Neuronal stem cell (in vitro differentiated cells): ENCODE measurements around the gene NME7.

Experiments
- DNase-seq: peaks from one replicate; pipeline ENCODE4 v3.0.0-alpha.2; 2013; ENCODE audit warnings: low spot score
- H2AFZ ChIP-seq: one replicate; pipeline ENCODE4 v1.6.1; 2013; ENCODE audit warnings: mild to moderate bottlenecking, low read length, inconsistent platforms
- H2AK5ac ChIP-seq: 2 replicates; pipeline ENCODE4 v1.6.1; 2013; ENCODE audit warnings: low read depth, mild to moderate bottlenecking, inconsistent platforms, low read length, moderate library complexity, mixed read lengths
- H2BK120ac ChIP-seq: 2 replicates; pipeline ENCODE4 v1.6.1; 2013; ENCODE audit warnings: low read depth, mild to moderate bottlenecking, inconsistent platforms, low read length, moderate library complexity, mixed read lengths
- H2BK12ac ChIP-seq: one replicate; pipeline ENCODE4 v1.6.1; 2013; ENCODE audit warnings: low read length, inconsistent platforms
- H2BK15ac ChIP-seq: 2 replicates; pipeline ENCODE4 v1.6.1; 2013; ENCODE audit warnings: mild to moderate bottlenecking, low read length, inconsistent platforms, mixed read lengths
- H2BK5ac ChIP-seq: one replicate; pipeline ENCODE4 v1.6.1; 2013; ENCODE audit warnings: inconsistent platforms, mild to moderate bottlenecking, low read length, moderate library complexity
- H3K14ac ChIP-seq: one replicate; pipeline ENCODE4 v1.6.1; 2013; ENCODE audit warnings: low read length, inconsistent platforms
- H3K18ac ChIP-seq: 2 replicates; pipeline ENCODE4 v1.6.1; 2013; ENCODE audit warnings: low read length, inconsistent platforms
- H3K23ac ChIP-seq: 2 replicates; pipeline ENCODE4 v1.6.1; 2013; ENCODE audit warnings: low read depth, mild to moderate bottlenecking, mixed read lengths, low read length, inconsistent platforms; ENCODE audit not compliant: poor library complexity
- H3K27ac ChIP-seq: replicated peaks from 3 replicates; pipeline ENCODE4 v1.5.1; 2013; ENCODE audit warnings: low read length, inconsistent platforms
- H3K27me3 ChIP-seq, 3 experiments: 2 replicates each; pipeline ENCODE4 v1.6.1; 2013; ENCODE audit warnings: low read length in 3 of 3, mild to moderate bottlenecking in 2 of 3, inconsistent platforms in 1 of 3, low read depth in 1 of 3, mixed read lengths in 1 of 3, moderate library complexity in 1 of 3; ENCODE audit not compliant: control insufficient read depth in 3 of 3, insufficient read depth in 3 of 3
- H3K36me3 ChIP-seq, 2 donors: replicated peaks in 1 of 2; 2 replicates each; pipeline ENCODE4 v1.6.1; 2013; ENCODE audit warnings: low read length in 2 of 2; ENCODE audit not compliant: control insufficient read depth in 2 of 2, insufficient read depth in 2 of 2
- H3K4ac ChIP-seq: 2 replicates; pipeline ENCODE4 v1.6.1; 2013; ENCODE audit warnings: inconsistent platforms, mild to moderate bottlenecking, low read length, moderate library complexity
- H3K4me1 ChIP-seq, 2 donors: 1 replicate in 1 of 2; 2 replicates in 1 of 2; pipeline ENCODE4 v1.6.1; 2013; ENCODE audit warnings: low read length in 2 of 2, low read depth in 1 of 2; ENCODE audit not compliant: control insufficient read depth in 2 of 2, insufficient read depth in 1 of 2
- H3K4me2 ChIP-seq: one replicate; pipeline ENCODE4 v1.6.1; 2013; ENCODE audit warnings: mild to moderate bottlenecking, low read length, inconsistent platforms; ENCODE audit not compliant: insufficient read depth, poor library complexity, severe bottlenecking
- H3K4me3 ChIP-seq, 2 donors: 2 replicates each; pipeline ENCODE4 v1.5.1; 2013; ENCODE audit warnings: low read length in 2 of 2, mild to moderate bottlenecking in 2 of 2, inconsistent platforms in 1 of 2, moderate library complexity in 1 of 2
- H3K79me1 ChIP-seq: one replicate; pipeline ENCODE4 v1.6.1; 2013; ENCODE audit warnings: low read depth, mild to moderate bottlenecking, inconsistent platforms, low read length, moderate library complexity
- H3K9ac ChIP-seq: one replicate; pipeline ENCODE4 v1.6.1; 2013; ENCODE audit warnings: mild to moderate bottlenecking, low read depth, low read length, inconsistent platforms; ENCODE audit not compliant: poor library complexity
- H3K9me3 ChIP-seq, 2 donors: replicated peaks in 1 of 2; 2 replicates each; pipeline versions ENCODE3 to v1.6.1; 2013; ENCODE audit warnings: low read length in 2 of 2, mild to moderate bottlenecking in 2 of 2, inconsistent platforms in 1 of 2, low read depth in 1 of 2, mixed read lengths in 1 of 2, moderate library complexity in 1 of 2; ENCODE audit not compliant: control insufficient read depth in 2 of 2, insufficient read depth in 1 of 2
- H4K8ac ChIP-seq: one replicate; pipeline ENCODE4 v1.6.1; 2013; ENCODE audit warnings: low read depth, mild to moderate bottlenecking, inconsistent platforms, low read length, moderate library complexity
- H4K91ac ChIP-seq: one replicate; pipeline ENCODE4 v1.6.1; 2013; ENCODE audit warnings: low read length, low read depth, mild to moderate bottlenecking, inconsistent platforms; ENCODE audit not compliant: poor library complexity
- WGBS, 2 donors: extraction: QIAGEN DNeasy Blood & Tissue Kit; methylation state at CpG; one replicate each; pipeline ENCODE4 v1.1.7; 2013; ENCODE audit warnings: missing lambda C conversion rate in 2 of 2, mixed read lengths in 1 of 2; ENCODE audit not compliant: insufficient read length in 2 of 2, insufficient replicate concordance in 1 of 2; ENCODE audit errors: extremely low coverage in 2 of 2; 5-methylcytosine and 5-hydroxymethylcytosine counted together

NME7 gene

GRCh38 chr1:169214598-169214997 lies 153.0 kb downstream of the NME7 start:
- no peak overlapping the region for H3K9ac ChIP-seq
- H2BK12ac ChIP-seq, result no peak overlapping the region
- no peaks in the 10 kb centered on the region for H3K27me3 ChIP-seq
- H3K79me1 ChIP-seq, result no peaks in the 10 kb centered on the region
- H3K23ac ChIP-seq, result peak overlapping the region; percentile 55
- H3K36me3 ChIP-seq, result no peaks in the 10 kb centered on the region
- H2AFZ ChIP-seq, result no peak overlapping the region
- H3K9me3 ChIP-seq, result no peaks in the 10 kb centered on the region
- no CpG with 5 or more reads among the region's 4 CpGs for WGBS, 2 donors
- no peak overlapping the region for H2BK120ac ChIP-seq
- H3K18ac ChIP-seq, result no peak overlapping the region
- H3K4me1 ChIP-seq, result no peaks in the 10 kb centered on the region
- H4K8ac ChIP-seq, result peak overlapping the region; percentile 24
- no peak for DNase-seq
- no peak overlapping the region for H3K27ac ChIP-seq
- no peak overlapping the region for H3K14ac ChIP-seq
- no peak overlapping the region for H3K4me2 ChIP-seq
- H2BK5ac ChIP-seq, result no peak overlapping the region
- no peak overlapping the region for H2AK5ac ChIP-seq
- H2BK15ac ChIP-seq, result no peak overlapping the region
- no peak overlapping the region for H4K91ac ChIP-seq
- no peak overlapping the region for H3K4ac ChIP-seq
- peak overlapping the region in 1 of 2 donors; percentile 55 for H3K4me3 ChIP-seq

- Histone ChIP-seq H2AK5ac (no peak overlapping the region), H3K23ac (no peak overlapping the region), H3K36me3 (no peaks in the 10 kb centered on the region), H3K4me1 (no peaks in the 10 kb centered on the region), H3K4me3 (no peak overlapping the region), H4K8ac (no peak overlapping the region), H3K79me1 (no peaks in the 10 kb centered on the region), H4K91ac (no peak overlapping the region), H3K18ac (no peak overlapping the region), H3K9ac (no peak overlapping the region), H3K9me3 (no peaks in the 10 kb centered on the region), H3K4me2 (no peak overlapping the region), H2BK15ac (no peak overlapping the region), H2BK12ac (no peak overlapping the region), H3K27ac (no peak overlapping the region), H3K14ac (no peak overlapping the region), H2AFZ (no peak overlapping the region), H2BK120ac (no peak overlapping the region), H2BK5ac (no peak overlapping the region), H3K4ac (no peak overlapping the region), H3K27me3 (no peaks in the 10 kb centered on the region)
- DNase-seq, result no peak
These were observed 155.5 kb downstream of the NME7 start for GRCh38 chr1:169212088-169212487.

GRCh38 chr1:169207797-169208520 lies 159.6 kb downstream of the NME7 start:
- no peak overlapping the region for H4K91ac ChIP-seq
- no peak overlapping the region for H2BK5ac ChIP-seq
- no peak overlapping the region for H2BK15ac ChIP-seq
- H3K4ac ChIP-seq, result no peak overlapping the region
- peaks cover 0 to 5% of the 10 kb centered on the region in 2 donors for H3K4me1 ChIP-seq
- no peak overlapping the region for H3K4me2 ChIP-seq
- no peak overlapping the region for H3K27ac ChIP-seq
- H3K18ac ChIP-seq, result no peak overlapping the region
- H2BK120ac ChIP-seq, result no peak overlapping the region
- no peak overlapping the region for H4K8ac ChIP-seq
- no peaks in the 10 kb centered on the region for H3K9me3 ChIP-seq
- no peak overlapping the region for H2AFZ ChIP-seq
- no peaks in the 10 kb centered on the region for H3K79me1 ChIP-seq
- no peak overlapping the region for H2AK5ac ChIP-seq
- no peak overlapping the region for H3K14ac ChIP-seq
- H3K23ac ChIP-seq, result no peak overlapping the region
- DNase-seq, result no peak
- no peak overlapping the region for H3K4me3 ChIP-seq
- no peak overlapping the region for H3K9ac ChIP-seq
- H2BK12ac ChIP-seq, result no peak overlapping the region
- H3K36me3 ChIP-seq, result no peaks in the 10 kb centered on the region
- H3K27me3 ChIP-seq, result no peaks in the 10 kb centered on the region
- no CpG with 5 or more reads among the region's 1 CpG for WGBS, 2 donors

GRCh38 chr1:169204157-169204556 lies 163.4 kb downstream of the NME7 start:
- no peak overlapping the region for H3K4me3 ChIP-seq
- DNase-seq, result no peak
- no peak overlapping the region for H3K14ac ChIP-seq
- no peak overlapping the region for H3K4me2 ChIP-seq
- H3K27ac ChIP-seq, result no peak overlapping the region
- H4K91ac ChIP-seq, result no peak overlapping the region
- no peak overlapping the region for H2AFZ ChIP-seq
- no peaks in the 10 kb centered on the region for H3K36me3 ChIP-seq
- H2BK15ac ChIP-seq, result no peak overlapping the region
- H4K8ac ChIP-seq, result no peak overlapping the region
- H2AK5ac ChIP-seq, result no peak overlapping the region
- no peaks in the 10 kb centered on the region for H3K9me3 ChIP-seq
- no peak overlapping the region for H3K4ac ChIP-seq
- no peak overlapping the region for H3K23ac ChIP-seq
- H3K4me1 ChIP-seq, result peaks cover 9 to 11% of the 10 kb centered on the region in 2 donors
- H3K79me1 ChIP-seq, result no peaks in the 10 kb centered on the region
- H2BK12ac ChIP-seq, result no peak overlapping the region
- no peak overlapping the region for H2BK5ac ChIP-seq
- H3K9ac ChIP-seq, result no peak overlapping the region
- H2BK120ac ChIP-seq, result no peak overlapping the region
- no peak overlapping the region for H3K18ac ChIP-seq
- H3K27me3 ChIP-seq, result no peaks in the 10 kb centered on the region
